Measurements from ENCODE around the gene ANXA6. TPM values are rescaled to one million over a fixed set of nuclear protein-coding genes. Genes with fewer than 3 reads are reported as not detected.
A peak's percentile ranks its signal among the peaks of the same experiment; 100 is the strongest.

ANXA6 gene
- total and polyA plus RNA-seq, 9 of the 15 experiments (the other 6 are each of a cell fraction or from before 2014, with no cell fraction given), result 0.70 to 13.2 (median 8.3) TPM

- TF ChIP-seq DEAF1 (CRISPR knock-in tag; IDR thresholded peaks at IDR 0.05), result peak; percentile 99
- no peak for TF ChIP-seq ZNF239 (CRISPR knock-in tag; IDR thresholded peaks at IDR 0.05)
- TF ChIP-seq POLR3G (IDR thresholded peaks at IDR 0.05; ENCODE audit: extremely low read depth, insufficient read length, insufficient replicate concordance), result no peak
- TF ChIP-seq E2F4 (CRISPR knock-in tag; IDR thresholded peaks at IDR 0.05; ENCODE audit: low read depth), result no peak
- TF ChIP-seq ZNF282 (CRISPR knock-in tag; IDR thresholded peaks at IDR 0.05), result no peak
- TF ChIP-seq ZNF347 (CRISPR knock-in tag; IDR thresholded peaks at IDR 0.05; ENCODE audit: low read depth), result no peak
- no peak for TF ChIP-seq POLR2H (tag; IDR thresholded peaks at IDR 0.05; ENCODE audit: low read depth)
- TF ChIP-seq ZNF695 (CRISPR knock-in tag; IDR thresholded peaks at IDR 0.05), result no peak
- TF ChIP-seq FOS (IDR thresholded peaks at IDR 0.05; ENCODE audit: extremely low read depth, insufficient read length), result no peak
- 0 out of 2 replicates have a peak, but pooled peaks have one; percentile 37 for TF ChIP-seq ZNF431 (CRISPR knock-in tag; IDR thresholded peaks at IDR 0.05)
- no peak for TF ChIP-seq CREB3L1 (IDR thresholded peaks at IDR 0.05; ENCODE audit: borderline replicate concordance, low read depth)
- TF ChIP-seq ADNP (tag; IDR thresholded peaks at IDR 0.05), result no peak
- TF ChIP-seq TFAP4 (CRISPR knock-in tag; IDR thresholded peaks at IDR 0.05; ENCODE audit: borderline replicate concordance), result peak; percentile 82
- TF ChIP-seq PCBP2 (IDR thresholded peaks at IDR 0.05; ENCODE audit: low read depth, low read length, poor library complexity, severe bottlenecking), result no peak
- TF ChIP-seq ZKSCAN3 (CRISPR knock-in tag; IDR thresholded peaks at IDR 0.05), result no peak
- no peak for TF ChIP-seq MECOM (CRISPR knock-in tag; IDR thresholded peaks at IDR 0.05)
- TF ChIP-seq ZNF512 (tag; IDR thresholded peaks at IDR 0.05), result no peak
- TF ChIP-seq ZNF668 (CRISPR knock-in tag; IDR thresholded peaks at IDR 0.05), result no peak
- TF ChIP-seq RBBP5 (IDR thresholded peaks at IDR 0.05; ENCODE audit: borderline replicate concordance, insufficient read depth, low read length, poor library complexity, severe bottlenecking), result no peak
- TF ChIP-seq CEBPG (CRISPR knock-in tag; IDR thresholded peaks at IDR 0.05), result no peak
- no peak for TF ChIP-seq CEBPG (tag; conservative IDR thresholded peaks at IDR 0.05 in 1 of 2, IDR thresholded peaks at IDR 0.05 in 1 of 2)
These were observed 42.2 kb downstream of the ANXA6 start (continued) for GRCh38 chr5:151115272-151115905.
